Fibroblast of villous mesenchyme (primary cell): Measurements from ENCODE around the gene TMEM30A. TPM values are rescaled to one million over a fixed set of nuclear protein-coding genes. Genes with fewer than 3 reads are reported as not detected.
A peak's percentile ranks its signal among the peaks of the same experiment; 100 is the strongest.

Source experiments
- DNase-seq: peaks from one replicate; pipeline ENCODE4 v3.0.0-alpha.2; 2010; ENCODE audit warnings: low read depth
- H3K4me3 ChIP-seq: 2 replicates; pipeline ENCODE4 v1.5.1; 2011; ENCODE audit warnings: low read depth, mild to moderate bottlenecking, low read length
- total RNA-seq: library from RNA; depleted of rRNA; stranded (reverse); fragments of >200 nt; gene quantifications from 2 replicates; pipeline ENCODE4 v1.2.3, GENCODE V29; 2012
- TF ChIP-seq, protein P1 (sequence below): IDR thresholded peaks from 2 replicates; pipeline ENCODE4 v1.5.1; 2012; ENCODE audit warnings: low read depth, mild to moderate bottlenecking, low read length; ENCODE audit not compliant: insufficient read depth

Gene TMEM30A
- total RNA-seq, 1 donor: 236 TPM

DNA sequence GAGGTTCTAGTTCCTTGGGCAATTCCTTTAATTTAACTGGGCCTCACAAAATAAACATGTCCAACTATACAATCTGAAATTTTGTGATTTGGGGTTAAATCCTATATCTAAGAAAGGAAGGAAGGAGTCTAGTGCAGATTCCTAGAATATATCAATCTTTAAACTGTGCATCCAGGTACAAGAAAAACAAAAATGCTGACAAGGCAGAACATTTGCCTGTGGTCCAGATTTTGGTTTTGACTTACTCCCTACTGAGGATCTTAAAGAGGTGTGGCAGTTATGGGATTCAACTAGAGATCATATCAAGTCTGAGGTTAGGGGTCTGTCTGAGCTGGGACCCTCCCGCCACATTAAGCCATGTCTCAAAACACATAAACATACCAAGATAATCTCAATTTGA, 23.3 kb downstream of the TMEM30A start:
- DNase-seq: no peak
- H3K4me3 ChIP-seq: no peak overlapping the region
- TF ChIP-seq, protein P1, sequence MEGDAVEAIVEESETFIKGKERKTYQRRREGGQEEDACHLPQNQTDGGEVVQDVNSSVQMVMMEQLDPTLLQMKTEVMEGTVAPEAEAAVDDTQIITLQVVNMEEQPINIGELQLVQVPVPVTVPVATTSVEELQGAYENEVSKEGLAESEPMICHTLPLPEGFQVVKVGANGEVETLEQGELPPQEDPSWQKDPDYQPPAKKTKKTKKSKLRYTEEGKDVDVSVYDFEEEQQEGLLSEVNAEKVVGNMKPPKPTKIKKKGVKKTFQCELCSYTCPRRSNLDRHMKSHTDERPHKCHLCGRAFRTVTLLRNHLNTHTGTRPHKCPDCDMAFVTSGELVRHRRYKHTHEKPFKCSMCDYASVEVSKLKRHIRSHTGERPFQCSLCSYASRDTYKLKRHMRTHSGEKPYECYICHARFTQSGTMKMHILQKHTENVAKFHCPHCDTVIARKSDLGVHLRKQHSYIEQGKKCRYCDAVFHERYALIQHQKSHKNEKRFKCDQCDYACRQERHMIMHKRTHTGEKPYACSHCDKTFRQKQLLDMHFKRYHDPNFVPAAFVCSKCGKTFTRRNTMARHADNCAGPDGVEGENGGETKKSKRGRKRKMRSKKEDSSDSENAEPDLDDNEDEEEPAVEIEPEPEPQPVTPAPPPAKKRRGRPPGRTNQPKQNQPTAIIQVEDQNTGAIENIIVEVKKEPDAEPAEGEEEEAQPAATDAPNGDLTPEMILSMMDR: no peak

DNA sequence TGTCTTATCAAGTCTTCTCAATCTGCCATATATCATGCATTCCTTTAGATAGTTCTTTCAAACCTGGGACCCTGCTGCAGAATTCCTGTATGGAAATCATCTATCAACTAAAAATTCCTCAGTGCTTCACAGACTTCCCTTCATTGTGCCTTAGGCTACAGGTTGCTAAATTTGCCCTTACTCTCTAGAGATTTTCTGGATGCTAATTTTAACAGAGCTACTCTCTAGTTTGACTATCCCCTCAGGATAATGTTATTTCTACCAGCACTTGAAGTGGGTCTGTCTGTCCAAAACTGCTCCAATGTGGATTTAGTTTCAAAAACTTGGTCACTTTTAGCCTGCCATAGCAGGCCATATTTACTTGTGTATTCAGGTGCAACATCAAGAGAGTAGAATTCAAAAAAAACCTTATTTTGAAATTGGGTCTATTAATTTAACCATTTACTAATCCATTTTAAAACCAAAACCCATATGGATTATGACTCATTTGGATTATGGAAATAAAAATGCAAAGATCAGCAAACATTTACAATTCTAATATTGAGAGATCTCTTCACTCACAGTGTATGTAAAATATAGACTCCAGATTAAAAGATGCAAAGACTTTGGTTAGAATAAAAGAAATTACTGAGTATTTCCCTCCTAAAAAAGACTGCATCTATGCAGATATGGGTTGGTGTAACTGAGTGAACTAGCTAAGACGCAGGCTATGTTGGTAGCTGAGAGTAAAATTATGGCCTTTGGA, 27.1 kb downstream of the TMEM30A start:
- TF ChIP-seq, protein P1: no peak
- no peak for DNase-seq
- H3K4me3 ChIP-seq: no peak overlapping the region

DNA sequence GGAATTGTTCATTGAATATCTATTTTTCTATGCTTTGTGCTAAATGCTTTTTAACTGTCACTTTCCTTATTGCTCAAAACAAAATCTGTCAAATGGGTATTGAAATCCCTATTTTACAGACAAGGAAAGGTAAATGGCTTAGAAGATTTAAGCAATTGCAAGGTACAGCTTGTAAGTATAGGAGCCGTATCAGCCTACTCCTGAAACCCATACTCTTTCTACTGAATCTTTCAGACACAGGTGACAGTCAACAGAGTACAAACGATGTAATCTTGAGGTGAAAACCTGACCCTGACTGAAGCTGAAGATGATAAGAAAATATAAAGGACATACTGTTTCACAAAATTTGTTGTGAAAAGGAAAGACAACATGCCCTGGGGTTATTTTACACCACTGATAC, 34.0 kb downstream of the TMEM30A start:
- DNase-seq: no peak
- H3K4me3 ChIP-seq: no peak overlapping the region
- TF ChIP-seq, protein P1: no peak

DNA sequence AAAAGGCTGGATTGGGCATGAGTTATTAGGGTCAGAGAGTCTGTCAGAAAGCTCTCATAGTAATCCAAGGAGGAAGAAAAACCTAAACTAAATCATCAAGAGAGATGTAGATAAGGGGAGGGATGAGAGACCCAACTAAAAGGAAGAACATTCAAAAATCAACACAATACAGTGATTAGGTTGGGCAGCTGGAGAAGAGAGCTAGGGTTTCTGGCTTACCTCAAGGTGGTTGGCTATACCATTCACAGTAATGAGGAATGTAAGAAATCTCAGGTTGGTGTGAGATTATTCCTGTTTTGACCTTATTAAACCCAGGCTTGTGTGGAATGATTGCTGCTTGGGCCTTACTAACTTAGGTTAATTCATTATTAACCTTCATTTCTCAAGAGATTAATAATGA, 34.8 kb downstream of the TMEM30A start:
- TF ChIP-seq, protein P1: no peak
- H3K4me3 ChIP-seq: no peak overlapping the region
- no peak for DNase-seq

DNA sequence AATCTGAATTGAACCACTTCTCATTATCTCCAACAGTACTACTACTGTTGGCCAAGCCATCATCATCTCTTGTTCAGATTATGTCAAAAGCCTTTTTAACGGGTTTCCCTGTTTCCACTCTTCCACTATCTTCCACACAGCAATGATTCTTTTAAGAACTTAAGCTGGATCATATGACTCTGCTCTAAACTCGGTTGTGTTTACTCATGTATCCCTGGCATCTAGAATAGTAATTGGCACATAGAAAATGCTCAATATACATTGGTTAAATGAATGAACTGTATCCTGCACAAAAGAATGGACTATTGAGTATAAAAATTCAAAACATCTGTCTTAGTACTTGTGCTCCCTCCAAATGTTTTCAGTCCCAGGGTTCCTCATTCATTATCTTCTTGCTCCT, 38.2 kb downstream of the TMEM30A start:
- DNase-seq: no peak
- H3K4me3 ChIP-seq: no peak overlapping the region
- TF ChIP-seq, protein P1: no peak

DNA sequence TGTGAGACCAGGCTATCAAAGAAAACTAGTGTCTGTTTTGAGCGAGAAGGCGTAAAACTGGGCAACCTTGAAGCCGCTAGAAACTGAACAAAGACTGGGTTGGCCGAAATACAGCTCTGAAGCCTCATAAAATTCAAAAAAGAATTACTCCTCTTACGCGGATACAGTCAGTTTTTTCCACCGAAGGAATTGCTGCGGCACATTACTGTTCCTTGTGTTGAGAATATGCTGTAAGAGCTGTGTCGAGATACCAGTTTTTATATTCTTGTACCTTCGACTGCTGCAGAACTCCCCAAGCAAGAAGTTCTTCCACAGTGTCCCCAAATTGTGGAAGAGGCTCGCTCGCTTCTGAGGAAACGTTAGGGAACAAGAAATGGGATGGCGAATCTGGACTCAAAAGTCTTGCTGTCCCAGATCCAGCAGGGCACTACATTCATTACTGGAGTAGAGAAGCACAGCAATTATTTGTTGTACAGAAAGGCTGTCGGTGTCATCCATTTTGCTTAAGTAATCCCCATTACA, 40.5 kb downstream of the TMEM30A start:
- peak overlapping the region; percentile 94 for H3K4me3 ChIP-seq
- TF ChIP-seq, protein P1: no peak
- no peak for DNase-seq
